Activated CD8-positive, alpha-beta T cell treated with anti-CD3 and anti-CD28 coated beads, Interleukin-2, amount 10 ng/mL, durations not matched to agents 7 days and 5 days (primary cell): ENCODE measurements around the gene TFDP2. TPM values are rescaled to one million over a fixed set of nuclear protein-coding genes. Genes with fewer than 3 reads are reported as not detected.
"Not testable (repeated sequence)": the region's sequence is repeated elsewhere in the genome, so short reads cannot be mapped to it uniquely, and the experiment has no call there.

ENCODE experiments used
- ATAC-seq: fragments of 150-1000 bp; cut with Tn5 transposase; one replicate; pipeline ENCODE4 v1.10.0; 2021; ENCODE audit warnings: moderate library complexity
- CTCF ChIA-PET: fragments of 350-600 bp; sonication (Branson Sonifier 250); formaldehyde crosslinking; loops from one replicate; lab custom pipeline; 2021; ENCODE audit warnings: antibody characterized with exemption; lab: Charles Lee
- POLR2A ChIA-PET: fragments of 350-600 bp; sonication (Branson Sonifier 250); formaldehyde crosslinking; loops from one replicate; lab custom pipeline; 2021; ENCODE audit warnings: antibody characterized with exemption; lab: Charles Lee
- DNase-seq: peaks from one replicate; pipeline ENCODE4 v3.0.0-alpha.2; 2020
- H3K27ac Mint-ChIP-seq: one replicate; pipeline ENCODE4 v1.8.0; 2021; ENCODE audit warnings: mild to moderate bottlenecking, mixed read lengths
- H3K27me3 Mint-ChIP-seq: one replicate; pipeline ENCODE4 v1.8.0; 2021; ENCODE audit warnings: low read depth, mixed read lengths
- H3K36me3 Mint-ChIP-seq: one replicate; pipeline ENCODE4 v1.8.0; 2021; ENCODE audit warnings: low read depth, mixed read lengths
- H3K4me1 Mint-ChIP-seq: one replicate; pipeline ENCODE4 v1.8.0; 2021; ENCODE audit warnings: low read depth, mixed read lengths
- H3K4me3 Mint-ChIP-seq: one replicate; pipeline ENCODE4 v1.8.0; 2021; ENCODE audit warnings: mild to moderate bottlenecking, mixed read lengths
- H3K9me3 Mint-ChIP-seq: one replicate; pipeline ENCODE4 v1.8.0; 2022; ENCODE audit warnings: mixed read lengths; ENCODE audit not compliant: insufficient read depth
- total RNA-seq, 2 experiments: library from RNA; stranded (reverse); gene quantifications; one replicate each; pipeline ENCODE4 v1.2.3, GENCODE V29; 2021

TFDP2 gene
- total RNA-seq, 2 experiments from 2014 or later: 23.0 to 26.3 TPM

GRCh38 chr3:142007710-142008399 is 141.5 kb downstream of the TFDP2 start:
- Mint-ChIP-seq H3K4me1 (no peaks in the 10 kb centered on the region), H3K27me3 (no peaks in the 10 kb centered on the region), H3K4me3 (no peak overlapping the region), H3K36me3 (no peaks in the 10 kb centered on the region), H3K9me3 (no peaks in the 10 kb centered on the region), H3K27ac (no peak overlapping the region)
- DNase-seq: no peak
- ChIA-PET POLR2A (no interaction called here), CTCF (no interaction called here)
- no peak for ATAC-seq

- ATAC-seq, H3K27ac Mint-ChIP-seq, CTCF ChIA-PET, H3K4me1 Mint-ChIP-seq, H3K36me3 Mint-ChIP-seq, H3K9me3 Mint-ChIP-seq, H3K27me3 Mint-ChIP-seq, H3K4me3 Mint-ChIP-seq, POLR2A ChIA-PET, DNase-seq: not testable (repeated sequence)
These were observed 144.4 kb downstream of the TFDP2 start for GRCh38 chr3:142004957-142005356.

GRCh38 chr3:142004025-142004424 is 145.3 kb downstream of the TFDP2 start:
- POLR2A ChIA-PET: no interaction called here
- no peak overlapping the region for H3K4me3 Mint-ChIP-seq
- no peaks in the 10 kb centered on the region for H3K9me3 Mint-ChIP-seq
- ATAC-seq (no peak), DNase-seq (no peak)
- CTCF ChIA-PET: no interaction called here
- H3K36me3 Mint-ChIP-seq: no peaks in the 10 kb centered on the region
- H3K27ac Mint-ChIP-seq: no peak overlapping the region
- H3K4me1 Mint-ChIP-seq: no peaks in the 10 kb centered on the region
- no peaks in the 10 kb centered on the region for H3K27me3 Mint-ChIP-seq

GRCh38 chr3:142003291-142003690 is 146.1 kb downstream of the TFDP2 start:
- CTCF ChIA-PET: interaction anchor here (1.1 kb wide), 1 partner anchor 159 kb away, joined by 3 read pairs; no protein-coding TSS in a partner anchor
- POLR2A ChIA-PET: no interaction called here
- no peak for ATAC-seq
- no peaks in the 10 kb centered on the region for H3K27me3 Mint-ChIP-seq
- no peaks in the 10 kb centered on the region for H3K4me1 Mint-ChIP-seq
- no peaks in the 10 kb centered on the region for H3K9me3 Mint-ChIP-seq
- no peak for DNase-seq
- H3K27ac Mint-ChIP-seq: no peak overlapping the region
- H3K36me3 Mint-ChIP-seq: no peaks in the 10 kb centered on the region
- H3K4me3 Mint-ChIP-seq: no peak overlapping the region

GRCh38 chr3:142000325-142000870 is 148.9 kb downstream of the TFDP2 start:
- H3K9me3 Mint-ChIP-seq: no peaks in the 10 kb centered on the region
- H3K27me3 Mint-ChIP-seq: no peaks in the 10 kb centered on the region
- POLR2A ChIA-PET: no interaction called here
- no peaks in the 10 kb centered on the region for H3K4me1 Mint-ChIP-seq
- no peaks in the 10 kb centered on the region for H3K36me3 Mint-ChIP-seq
- ATAC-seq (no peak), DNase-seq (no peak)
- CTCF ChIA-PET: no interaction called here
- no peak overlapping the region for H3K4me3 Mint-ChIP-seq
- no peak overlapping the region for H3K27ac Mint-ChIP-seq

GRCh38 chr3:141998669-141999290 is 150.6 kb downstream of the TFDP2 start:
- no peaks in the 10 kb centered on the region for H3K36me3 Mint-ChIP-seq
- no peak overlapping the region for H3K27ac Mint-ChIP-seq
- ChIA-PET CTCF (no interaction called here), POLR2A (no interaction called here)
- ATAC-seq (no peak), DNase-seq (no peak)
- no peaks in the 10 kb centered on the region for H3K27me3 Mint-ChIP-seq
- no peak overlapping the region for H3K4me3 Mint-ChIP-seq
- H3K4me1 Mint-ChIP-seq: no peaks in the 10 kb centered on the region
- no peaks in the 10 kb centered on the region for H3K9me3 Mint-ChIP-seq

- POLR2A ChIA-PET: no interaction called here
- Mint-ChIP-seq H3K4me3 (no peak overlapping the region), H3K9me3 (no peaks in the 10 kb centered on the region), H3K4me1 (peaks cover 5% of the 10 kb centered on the region), H3K27ac (no peak overlapping the region), H3K27me3 (no peaks in the 10 kb centered on the region), H3K36me3 (no peaks in the 10 kb centered on the region)
- no peak for ATAC-seq
- no peak for DNase-seq
- CTCF ChIA-PET: no interaction called here
These were observed 152.9 kb downstream of the TFDP2 start for GRCh38 chr3:141996437-141996836.

GRCh38 chr3:141994856-141995255 is 154.5 kb downstream of the TFDP2 start:
- DNase-seq (no peak), ATAC-seq (no peak)
- Mint-ChIP-seq H3K9me3 (no peaks in the 10 kb centered on the region), H3K36me3 (no peaks in the 10 kb centered on the region), H3K4me3 (no peak overlapping the region), H3K27me3 (no peaks in the 10 kb centered on the region), H3K27ac (no peak overlapping the region), H3K4me1 (peaks cover 5% of the 10 kb centered on the region)
- CTCF ChIA-PET: no interaction called here
- POLR2A ChIA-PET: no interaction called here

GRCh38 chr3:141992512-141992911 is 156.8 kb downstream of the TFDP2 start:
- ChIA-PET POLR2A (no interaction called here), CTCF (no interaction called here)
- Mint-ChIP-seq H3K27ac (no peak overlapping the region), H3K9me3 (no peaks in the 10 kb centered on the region), H3K27me3 (no peaks in the 10 kb centered on the region), H3K36me3 (peaks cover 3% of the 10 kb centered on the region), H3K4me1 (peaks cover 5% of the 10 kb centered on the region), H3K4me3 (no peak overlapping the region)
- ATAC-seq: no peak
- DNase-seq: no peak

- H3K4me1 Mint-ChIP-seq: no peaks in the 10 kb centered on the region
- no peak overlapping the region for H3K4me3 Mint-ChIP-seq
- DNase-seq (no peak), ATAC-seq (no peak)
- CTCF ChIA-PET: no interaction called here
- no peaks in the 10 kb centered on the region for H3K9me3 Mint-ChIP-seq
- peaks cover 6% of the 10 kb centered on the region for H3K36me3 Mint-ChIP-seq
- POLR2A ChIA-PET: no interaction called here
- H3K27ac Mint-ChIP-seq: no peak overlapping the region
- no peaks in the 10 kb centered on the region for H3K27me3 Mint-ChIP-seq
These were observed 162.7 kb downstream of the TFDP2 start for GRCh38 chr3:141986548-141987107.

- ChIA-PET CTCF (interaction anchor here (0.6 to 0.8 kb wide), 2 partner anchors 21 to 148 kb away, joined by 3 to 4 read pairs; no protein-coding TSS in a partner anchor), POLR2A (no interaction called here)
- Mint-ChIP-seq H3K4me3 (no peak overlapping the region), H3K4me1 (no peaks in the 10 kb centered on the region), H3K27me3 (no peaks in the 10 kb centered on the region), H3K27ac (no peak overlapping the region), H3K36me3 (peaks cover 3% of the 10 kb centered on the region), H3K9me3 (no peaks in the 10 kb centered on the region)
- DNase-seq (no peak), ATAC-seq (no peak)
These were observed 168.3 kb downstream of the TFDP2 start for GRCh38 chr3:141981084-141981483.

GRCh38 chr3:141979050-141979671 is 170.2 kb downstream of the TFDP2 start:
- ChIA-PET CTCF (no interaction called here), POLR2A (interaction anchor here (0.5 kb wide), 1 partner anchor 511 kb away, joined by 3 read pairs; no protein-coding TSS in a partner anchor)
- ATAC-seq (no peak), DNase-seq (no peak)
- peaks cover 1% of the 10 kb centered on the region for H3K36me3 Mint-ChIP-seq
- no peaks in the 10 kb centered on the region for H3K27me3 Mint-ChIP-seq
- no peak overlapping the region for H3K27ac Mint-ChIP-seq
- H3K9me3 Mint-ChIP-seq: no peaks in the 10 kb centered on the region
- H3K4me1 Mint-ChIP-seq: no peaks in the 10 kb centered on the region
- H3K4me3 Mint-ChIP-seq: no peak overlapping the region
